Karpas-422 (cell line): ENCODE data around the gene NECTIN1. TPM values are rescaled to one million over a fixed set of nuclear protein-coding genes. Genes with fewer than 3 reads are reported as not detected.

Experiments
- DNase-seq: peaks from one replicate; pipeline ENCODE4 v3.0.0-alpha.2; 2015
- H2AFZ ChIP-seq: fragments of 200-600 bp; sonication (generic); 2 replicates; pipeline ENCODE4 v1.6.1; 2014; ENCODE audit warnings: antibody characterized with exemption, low read length, mixed read lengths
- H3K27ac ChIP-seq: fragments of 200-600 bp; sonication (generic); 2 replicates; pipeline ENCODE4 v1.5.1; 2014; ENCODE audit warnings: mild to moderate bottlenecking, low read length, moderate library complexity
- H3K27me3 ChIP-seq: fragments of 200-600 bp; sonication (generic); 2 replicates; pipeline ENCODE4 v1.6.1; 2014; ENCODE audit warnings: low read length, mixed read lengths
- H3K36me3 ChIP-seq: fragments of 200-600 bp; sonication (generic); 2 replicates; pipeline ENCODE4 v1.6.1; 2014; ENCODE audit warnings: low read length, mixed read lengths; ENCODE audit not compliant: insufficient read depth
- H3K4me1 ChIP-seq: fragments of 200-600 bp; sonication (generic); 2 replicates; pipeline ENCODE4 v1.6.1; 2014; ENCODE audit warnings: mild to moderate bottlenecking, low read length, mixed read lengths
- H3K4me2 ChIP-seq: fragments of 200-600 bp; sonication (generic); 2 replicates; pipeline ENCODE4 v1.6.1; 2014; ENCODE audit warnings: low read length, low read depth, mild to moderate bottlenecking; ENCODE audit not compliant: poor library complexity, severe bottlenecking
- H3K4me3 ChIP-seq: fragments of 200-600 bp; sonication (generic); 2 replicates; pipeline ENCODE4 v1.5.1; 2014; ENCODE audit warnings: mild to moderate bottlenecking, antibody characterized with exemption, low read length, mixed read lengths
- H3K79me2 ChIP-seq: fragments of 200-600 bp; sonication (generic); 2 replicates; pipeline ENCODE4 v1.6.1; 2014; ENCODE audit warnings: mild to moderate bottlenecking, low read length, mixed read lengths
- H3K9ac ChIP-seq: fragments of 200-600 bp; sonication (generic); 2 replicates; pipeline ENCODE4 v1.6.0; 2014; ENCODE audit warnings: low read length
- H3K9me2 ChIP-seq: fragments of 200-600 bp; sonication (generic), shearing (Covaris generic); replicated peaks from 2 replicates; pipeline ENCODE4 v1.6.0; 2014; ENCODE audit warnings: mild to moderate bottlenecking, low read length, moderate library complexity; ENCODE audit not compliant: insufficient read depth
- H3K9me3 ChIP-seq: fragments of 300-700, 200-600 bp; sonication (generic); 2 replicates; pipeline ENCODE4 v1.6.1; 2014; ENCODE audit warnings: low read length, mixed read lengths
- H4K20me1 ChIP-seq: fragments of 200-600 bp; sonication (generic); 2 replicates; pipeline ENCODE4 v1.6.1; 2014; ENCODE audit warnings: mild to moderate bottlenecking, antibody characterized with exemption, low read length, low read depth; ENCODE audit not compliant: insufficient read depth
- total RNA-seq: library from RNA; depleted of rRNA; stranded (reverse); fragments of >200 nt; shearing (Covaris generic); gene quantifications from 2 replicates; pipeline ENCODE4 v1.2.3, GENCODE V29; 2014; ENCODE audit warnings: low replicate concordance

Gene NECTIN1
- total RNA-seq, 1 experiment from 2014 or later, result not detected

DNA sequence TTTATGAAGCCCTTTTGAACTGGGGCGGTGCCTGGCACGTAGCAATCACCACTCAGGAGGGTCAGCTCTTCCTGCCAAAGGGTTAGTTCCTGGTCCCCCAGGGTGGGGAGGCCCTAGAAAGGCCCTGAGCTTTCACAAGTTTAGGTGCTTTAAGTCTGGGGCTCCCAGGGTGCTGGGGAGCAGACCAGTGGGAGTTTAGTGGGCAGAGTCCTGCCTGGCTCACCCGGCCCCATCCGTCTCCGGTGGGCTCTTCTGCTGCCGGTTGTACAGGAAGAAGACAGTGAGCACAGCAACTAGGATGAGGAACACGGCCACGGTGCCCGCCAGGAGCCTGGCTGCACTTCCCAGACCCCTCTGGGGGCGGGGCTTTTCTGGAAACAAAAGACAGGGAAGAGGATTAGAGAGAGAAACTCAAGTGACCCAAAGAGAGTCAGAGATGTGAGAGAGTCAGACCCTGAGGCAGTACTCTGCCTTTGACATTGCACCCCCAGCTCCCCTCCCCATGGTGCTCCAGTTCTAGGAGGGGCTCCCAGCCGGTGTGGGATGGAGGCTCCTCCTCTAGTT, 89.3 kb downstream of the NECTIN1 start:
- no peak for DNase-seq
- no peak overlapping the region for H2AFZ ChIP-seq
- H3K27me3 ChIP-seq, result no peaks in the 10 kb centered on the region
- H3K9me3 ChIP-seq, result no peaks in the 10 kb centered on the region
- no peak overlapping the region for H3K27ac ChIP-seq
- no peaks in the 10 kb centered on the region for H3K4me1 ChIP-seq
- no peak overlapping the region for H3K4me3 ChIP-seq
- H3K9ac ChIP-seq, result no peak overlapping the region
- no peaks in the 10 kb centered on the region for H3K79me2 ChIP-seq
- H3K36me3 ChIP-seq, result no peaks in the 10 kb centered on the region
- no peak overlapping the region for H3K4me2 ChIP-seq
- H3K9me2 ChIP-seq, result no peaks in the 10 kb centered on the region
- no peaks in the 10 kb centered on the region for H4K20me1 ChIP-seq

DNA sequence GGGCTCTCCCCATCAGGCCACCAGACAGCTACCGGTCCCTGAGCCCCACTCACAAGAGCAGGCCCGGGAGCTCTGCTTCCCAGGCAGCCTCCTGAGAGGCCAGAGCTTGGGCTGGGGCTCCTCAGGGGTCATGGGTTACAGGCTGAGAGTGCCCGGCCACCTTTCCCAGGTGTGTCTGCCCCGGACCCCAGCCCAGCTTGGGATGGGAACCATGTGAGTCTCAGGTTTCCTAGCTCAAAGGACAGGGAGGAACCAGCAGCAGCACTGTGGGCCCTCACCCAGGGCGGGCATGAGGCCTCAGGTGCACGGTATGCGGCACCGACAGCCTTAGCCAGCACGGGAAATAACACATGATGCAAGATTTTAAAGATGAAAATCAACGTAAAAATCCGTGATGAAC, 90.1 kb downstream of the NECTIN1 start:
- Histone ChIP-seq H3K4me2 (no peak overlapping the region), H3K9ac (no peak overlapping the region), H3K9me3 (no peaks in the 10 kb centered on the region), H3K27ac (no peak overlapping the region), H3K27me3 (no peaks in the 10 kb centered on the region), H3K79me2 (no peaks in the 10 kb centered on the region), H3K9me2 (no peaks in the 10 kb centered on the region), H4K20me1 (no peaks in the 10 kb centered on the region), H3K4me1 (no peaks in the 10 kb centered on the region), H2AFZ (no peak overlapping the region), H3K4me3 (no peak overlapping the region), H3K36me3 (no peaks in the 10 kb centered on the region)
- no peak for DNase-seq

DNA sequence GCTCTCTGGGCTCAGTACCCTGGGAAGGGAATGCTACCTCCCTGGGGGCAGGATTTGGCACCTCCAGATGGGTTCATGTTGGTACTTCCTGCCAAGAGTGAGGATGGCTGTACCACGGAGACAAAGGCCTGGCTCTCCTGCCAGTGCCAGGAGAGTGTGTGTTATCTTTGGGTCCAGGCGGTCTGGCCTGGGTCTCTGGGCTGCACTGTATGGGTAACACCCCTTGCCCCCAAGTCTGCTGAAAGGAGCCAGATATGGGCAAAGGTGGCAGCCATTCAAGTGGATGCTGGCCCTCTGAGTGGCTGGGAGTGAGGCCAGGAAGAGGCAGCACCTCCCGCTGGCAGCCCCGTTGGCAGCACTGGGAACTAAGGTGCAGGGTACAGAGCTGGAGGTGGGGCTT, 91.5 kb downstream of the NECTIN1 start:
- DNase-seq, result no peak
- Histone ChIP-seq H3K4me2 (no peak overlapping the region), H3K27me3 (no peaks in the 10 kb centered on the region), H3K27ac (no peak overlapping the region), H3K4me1 (no peaks in the 10 kb centered on the region), H3K9me2 (no peaks in the 10 kb centered on the region), H2AFZ (no peak overlapping the region), H3K79me2 (no peaks in the 10 kb centered on the region), H4K20me1 (no peaks in the 10 kb centered on the region), H3K4me3 (no peak overlapping the region), H3K9me3 (no peaks in the 10 kb centered on the region), H3K36me3 (no peaks in the 10 kb centered on the region), H3K9ac (no peak overlapping the region)

DNA sequence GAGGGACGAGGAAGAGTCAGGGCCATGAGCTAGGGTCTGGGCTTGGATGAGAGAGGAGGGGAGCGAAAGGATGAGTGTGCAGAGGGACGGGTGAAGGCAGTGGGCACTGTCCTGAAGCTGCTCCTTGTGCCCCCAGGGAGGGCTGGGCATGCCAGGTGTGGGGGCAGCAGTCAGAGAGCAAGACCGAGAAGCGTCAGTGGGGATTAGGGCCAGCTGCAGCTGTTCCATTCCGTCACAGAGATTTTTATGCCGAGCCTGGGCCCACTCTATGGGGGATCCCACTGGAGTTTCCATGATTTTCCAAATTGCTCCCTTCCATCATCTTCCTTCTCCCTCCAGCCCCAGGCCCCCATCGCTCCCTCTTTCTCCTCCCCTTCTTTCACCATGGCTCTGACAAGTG, 93.2 kb downstream of the NECTIN1 start:
- no peaks in the 10 kb centered on the region for H3K9me2 ChIP-seq
- no peak overlapping the region for H3K4me2 ChIP-seq
- H3K9me3 ChIP-seq, result no peaks in the 10 kb centered on the region
- H3K27ac ChIP-seq, result no peak overlapping the region
- H3K79me2 ChIP-seq, result no peaks in the 10 kb centered on the region
- no peaks in the 10 kb centered on the region for H3K36me3 ChIP-seq
- H3K4me1 ChIP-seq, result no peaks in the 10 kb centered on the region
- no peaks in the 10 kb centered on the region for H4K20me1 ChIP-seq
- H3K9ac ChIP-seq, result no peak overlapping the region
- no peak overlapping the region for H2AFZ ChIP-seq
- H3K27me3 ChIP-seq, result no peaks in the 10 kb centered on the region
- no peak overlapping the region for H3K4me3 ChIP-seq
- no peak for DNase-seq

DNA sequence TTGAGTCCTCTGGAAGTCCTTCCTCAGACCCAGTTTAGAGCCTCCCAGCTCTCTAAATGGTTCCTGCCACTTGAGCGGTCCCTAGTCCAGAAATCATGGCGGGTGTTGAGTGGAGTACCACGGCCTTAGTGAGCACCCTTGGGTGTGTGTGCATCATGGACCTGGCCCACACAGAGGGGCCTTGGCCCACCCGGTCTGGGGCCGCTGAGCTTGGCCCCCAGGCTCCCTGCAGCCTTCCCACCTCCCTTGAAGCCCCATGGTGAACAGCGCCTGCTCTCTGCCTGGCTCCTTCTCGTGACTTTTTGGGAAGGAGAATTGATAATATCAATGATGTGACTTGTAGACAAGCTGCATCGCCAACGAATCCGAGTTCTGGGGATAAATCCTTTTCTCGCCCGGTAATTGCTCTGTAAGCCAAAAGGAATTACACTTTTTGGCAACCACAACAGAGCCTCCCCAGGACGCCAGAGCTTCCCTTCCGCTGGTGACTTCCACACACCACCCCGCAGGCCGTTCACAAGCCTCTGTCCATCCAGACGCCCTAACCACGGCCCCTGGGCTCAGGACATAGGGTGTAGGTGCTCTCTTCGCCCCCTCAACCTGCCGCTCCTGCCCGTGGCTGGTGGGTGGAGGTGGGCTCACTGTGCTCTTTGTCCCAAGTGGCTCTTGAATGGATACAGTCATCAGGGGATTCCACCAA, 93.8 kb downstream of the NECTIN1 start:
- Histone ChIP-seq H3K4me3 (no peak overlapping the region), H3K4me1 (no peaks in the 10 kb centered on the region), H3K36me3 (no peaks in the 10 kb centered on the region), H3K9ac (no peak overlapping the region), H3K9me2 (no peaks in the 10 kb centered on the region), H4K20me1 (no peaks in the 10 kb centered on the region), H2AFZ (no peak overlapping the region), H3K27me3 (no peaks in the 10 kb centered on the region), H3K79me2 (no peaks in the 10 kb centered on the region), H3K9me3 (no peaks in the 10 kb centered on the region), H3K27ac (no peak overlapping the region), H3K4me2 (no peak overlapping the region)
- no peak for DNase-seq

DNA sequence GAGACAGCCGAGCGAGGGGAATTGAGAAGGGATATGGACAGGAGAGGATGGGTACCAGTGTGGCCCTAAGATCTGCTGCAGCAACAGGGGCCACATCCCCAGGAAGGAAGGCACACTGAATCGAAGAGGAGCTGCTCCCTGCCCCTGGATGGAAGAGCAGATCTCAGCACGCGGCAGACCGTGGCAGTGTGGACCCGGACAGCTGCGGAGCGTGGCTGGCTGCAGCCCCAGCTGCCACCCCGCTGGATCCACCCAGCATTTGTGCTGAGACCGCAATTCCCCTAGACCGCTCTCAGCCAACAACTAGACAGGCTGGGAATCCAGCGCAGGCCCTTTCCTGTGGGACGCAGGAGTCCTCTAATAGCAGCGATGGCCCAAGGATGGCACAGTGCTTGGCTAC, 94.7 kb downstream of the NECTIN1 start:
- Histone ChIP-seq H3K9me3 (no peaks in the 10 kb centered on the region), H3K79me2 (no peaks in the 10 kb centered on the region), H3K27ac (no peak overlapping the region), H3K27me3 (no peaks in the 10 kb centered on the region), H2AFZ (no peak overlapping the region), H4K20me1 (no peaks in the 10 kb centered on the region), H3K9me2 (no peaks in the 10 kb centered on the region), H3K36me3 (no peaks in the 10 kb centered on the region), H3K4me3 (no peak overlapping the region), H3K9ac (no peak overlapping the region), H3K4me1 (no peaks in the 10 kb centered on the region), H3K4me2 (no peak overlapping the region)
- no peak for DNase-seq

DNA sequence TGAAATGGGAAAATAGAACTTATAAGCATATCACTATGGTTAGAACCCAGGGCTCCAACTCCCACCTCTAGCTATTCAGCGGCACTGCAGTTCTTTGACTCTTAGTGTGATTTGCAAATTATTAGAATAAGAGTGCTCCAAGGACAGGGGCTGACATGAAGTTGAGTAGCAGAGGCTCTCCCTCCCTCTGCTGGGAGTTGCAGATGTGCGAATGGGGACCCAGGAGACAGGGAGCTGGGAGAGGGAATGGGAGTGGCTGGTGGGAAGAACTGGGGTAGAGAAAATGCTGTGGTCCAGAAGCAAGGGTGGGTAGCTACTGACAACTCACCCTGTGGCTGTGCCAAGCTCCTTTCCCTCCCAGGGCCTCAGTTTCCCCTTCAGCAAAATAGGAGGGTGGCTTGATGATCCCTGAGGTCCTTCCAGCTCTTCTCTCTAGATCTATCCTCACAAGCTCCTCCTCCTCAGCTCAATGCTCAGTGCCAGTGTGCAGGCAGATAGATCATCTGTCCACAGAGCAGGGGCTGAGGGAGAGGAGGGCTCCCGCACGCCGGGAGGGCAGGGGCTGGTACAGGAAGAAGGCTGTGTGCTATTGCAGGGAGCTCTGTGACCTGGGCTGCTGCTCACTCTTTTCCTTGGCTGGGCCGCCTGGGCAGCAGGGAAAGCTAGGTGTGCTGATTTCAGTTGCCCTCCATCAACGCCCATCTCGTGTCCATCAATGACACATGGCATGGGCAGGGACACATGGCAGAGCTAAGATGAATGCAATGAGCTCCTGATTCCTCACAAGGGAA, 99.0 kb downstream of the NECTIN1 start:
- H3K4me2 ChIP-seq, result no peak overlapping the region
- H3K79me2 ChIP-seq, result no peaks in the 10 kb centered on the region
- H4K20me1 ChIP-seq, result no peaks in the 10 kb centered on the region
- no peak for DNase-seq
- H3K9ac ChIP-seq, result no peak overlapping the region
- H3K9me3 ChIP-seq, result no peaks in the 10 kb centered on the region
- H3K9me2 ChIP-seq, result no peaks in the 10 kb centered on the region
- no peaks in the 10 kb centered on the region for H3K36me3 ChIP-seq
- H3K4me3 ChIP-seq, result no peak overlapping the region
- H3K4me1 ChIP-seq, result no peaks in the 10 kb centered on the region
- no peak overlapping the region for H3K27ac ChIP-seq
- H3K27me3 ChIP-seq, result no peaks in the 10 kb centered on the region
- H2AFZ ChIP-seq, result no peak overlapping the region

DNA sequence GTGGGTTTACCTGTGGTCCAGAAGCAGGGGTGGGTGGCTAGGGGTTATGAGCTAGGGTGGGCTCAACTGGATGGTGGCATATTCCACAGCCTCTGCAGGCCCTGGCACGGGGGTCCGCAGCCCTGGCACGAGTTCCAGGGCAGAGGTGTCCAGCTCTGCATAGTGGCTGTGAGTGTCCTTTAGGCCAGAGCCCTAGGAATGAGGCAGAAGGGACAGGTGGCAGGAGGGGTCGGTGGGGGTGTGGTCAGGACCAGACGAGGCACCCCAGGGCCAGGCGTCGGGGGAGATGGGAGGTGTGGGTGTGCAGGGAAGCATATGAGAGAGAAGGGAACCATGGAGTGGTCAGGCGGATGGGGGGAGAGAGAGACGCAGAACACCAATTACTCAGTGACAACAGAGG, 99.9 kb downstream of the NECTIN1 start:
- Histone ChIP-seq H3K79me2 (no peaks in the 10 kb centered on the region), H3K27me3 (no peaks in the 10 kb centered on the region), H3K9ac (no peak overlapping the region), H3K4me2 (no peak overlapping the region), H3K9me3 (no peaks in the 10 kb centered on the region), H3K4me3 (no peak overlapping the region), H3K36me3 (no peaks in the 10 kb centered on the region), H3K4me1 (no peaks in the 10 kb centered on the region), H3K9me2 (no peaks in the 10 kb centered on the region), H2AFZ (no peak overlapping the region), H4K20me1 (no peaks in the 10 kb centered on the region), H3K27ac (no peak overlapping the region)
- DNase-seq, result no peak
